ENCODE results near the gene C2orf92.

The C2orf92 gene

GRCh38 chr2:97712693-97713295, 43.3 kb downstream of the C2orf92 start:
- Histone ChIP-seq H3K9me3 (ENCODE audit: control insufficient read depth, insufficient read depth, low read depth, low read length) (no peaks in the 10 kb centered on the region), H3K4me1 (ENCODE audit: control insufficient read depth, insufficient read depth, low read length) (no peaks in the 10 kb centered on the region), H3K27ac (ENCODE audit: extremely low read depth, low read depth, low read length) (no peak overlapping the region), H3K4me3 (ENCODE audit: low read depth, low read length) (no peak overlapping the region), H3K36me3 (ENCODE audit: control insufficient read depth in 2 of 2, insufficient read depth in 1 of 2, low read length in 2 of 2) (no peaks in the 10 kb centered on the region)
- POLR2A ChIA-PET, result no interaction called here
- CTCF ChIA-PET, result interaction anchor here (1.0 to 1.2 kb wide), 2 partner anchors 14 to 557 kb away, joined by 4 to 6 read pairs; no protein-coding TSS in a partner anchor
- TF ChIP-seq ZNF76 (tag by site-specific recombination; IDR thresholded peaks at IDR 0.05; ENCODE audit: borderline replicate concordance, low read depth) (no peak), OVOL3 (tag by site-specific recombination; IDR thresholded peaks at IDR 0.05) (no peak), ZNF16 (tag by site-specific recombination; IDR thresholded peaks at IDR 0.05; ENCODE audit: low read depth) (no peak), ZNF639 (tag by site-specific recombination; IDR thresholded peaks at IDR 0.05) (no peak), ZNF521 (tag by site-specific recombination; IDR thresholded peaks at IDR 0.05) (no peak)

GRCh38 chr2:97713296-97714083, 44.0 kb downstream of the C2orf92 start, which contains the start of gene ZAP70:
TSS of gene ZAP70 (plus strand) at chr2:97713576. CDS start at chr2:97724037, 10,461 bp downstream.
- Histone ChIP-seq H3K4me1 (ENCODE audit: control insufficient read depth, insufficient read depth, low read length) (no peaks in the 10 kb centered on the region), H3K4me3 (ENCODE audit: low read depth, low read length) (no peak within 1 kb of the TSS), H3K36me3 (ENCODE audit: control insufficient read depth in 2 of 2, insufficient read depth in 1 of 2, low read length in 2 of 2) (no peaks in the 10 kb centered on the region), H3K27ac (ENCODE audit: extremely low read depth, low read depth, low read length) (no peak within 1 kb of the TSS), H3K9me3 (ENCODE audit: control insufficient read depth, insufficient read depth, low read depth, low read length) (no peaks in the 10 kb centered on the region)
- TF ChIP-seq ZNF560 (tag by site-specific recombination; IDR thresholded peaks at IDR 0.05; ENCODE audit: borderline replicate concordance) (no peak), GFI1B (tag by site-specific recombination; IDR thresholded peaks at IDR 0.05) (no peak), ZSCAN23 (tag by site-specific recombination; IDR thresholded peaks at IDR 0.05) (no peak), ZNF10 (tag by site-specific recombination; IDR thresholded peaks at IDR 0.05) (no peak), ZNF350 (tag by site-specific recombination; IDR thresholded peaks at IDR 0.05) (no peak), HOXD13 (CRISPR knock-in tag; IDR thresholded peaks at IDR 0.05; ENCODE audit: borderline replicate concordance) (no peak), ZNF76 (tag by site-specific recombination; IDR thresholded peaks at IDR 0.05; ENCODE audit: borderline replicate concordance, low read depth) (no peak), ZNF621 (tag by site-specific recombination; IDR thresholded peaks at IDR 0.05) (no peak), PBX3 (CRISPR knock-in tag; IDR thresholded peaks at IDR 0.05) (no peak), ZBTB1 (tag by site-specific recombination; IDR thresholded peaks at IDR 0.05) (no peak), ZNF184 (tag by site-specific recombination; IDR thresholded peaks at IDR 0.05) (no peak), PRDM6 (tag by site-specific recombination; IDR thresholded peaks at IDR 0.05) (no peak), ZNF626 (tag by site-specific recombination; IDR thresholded peaks at IDR 0.05) (no peak), ZNF354C (tag by site-specific recombination; IDR thresholded peaks at IDR 0.05; ENCODE audit: borderline replicate concordance, low read depth) (no peak), ZNF623 (tag by site-specific recombination; IDR thresholded peaks at IDR 0.05) (no peak), ZNF449 (tag by site-specific recombination; IDR thresholded peaks at IDR 0.05) (no peak), ZNF549 (tag by site-specific recombination; IDR thresholded peaks at IDR 0.05) (no peak), ZBTB6 (tag by site-specific recombination; IDR thresholded peaks at IDR 0.05) (no peak), ZNF596 (tag by site-specific recombination; IDR thresholded peaks at IDR 0.05) (no peak)
- POLR2A ChIA-PET, result no interaction called here
- CTCF ChIA-PET, result interaction anchor here (0.5 to 1.0 kb wide), 2 partner anchors 26 to 556 kb away, joined by 3 to 4 read pairs; no protein-coding TSS in a partner anchor
